Stimulated activated CD8-positive, alpha-beta memory T cell treated with anti-CD3 and anti-CD28 coated beads, Interleukin-12 subunit alpha, Interleukin-12 subunit beta, amount 100 ng/mL, for 1 hour (primary cell): Measurements from ENCODE around the gene TCF12.

Experiments
- DNase-seq: peaks from one replicate; pipeline ENCODE4 v3.0.0-alpha.2; 2020; ENCODE audit warnings: low read depth

The TCF12 gene

DNA sequence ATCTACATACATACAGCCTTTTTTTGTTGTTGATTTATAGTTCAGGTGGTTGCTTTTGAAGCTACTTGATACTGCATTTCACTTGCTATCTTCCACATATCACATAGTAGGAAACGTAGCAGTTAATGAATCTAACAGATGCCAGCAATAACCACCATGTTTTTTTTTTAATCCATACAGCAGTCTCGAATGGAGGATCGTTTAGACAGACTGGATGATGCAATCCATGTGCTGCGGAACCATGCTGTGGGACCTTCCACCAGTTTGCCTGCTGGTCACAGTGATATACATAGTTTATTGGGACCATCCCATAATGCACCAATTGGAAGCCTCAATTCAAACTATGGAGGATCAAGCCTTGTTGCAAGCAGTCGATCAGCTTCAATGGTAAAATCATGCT, 334.6 kb downstream of the TCF12 start:
- no peak for DNase-seq

DNA sequence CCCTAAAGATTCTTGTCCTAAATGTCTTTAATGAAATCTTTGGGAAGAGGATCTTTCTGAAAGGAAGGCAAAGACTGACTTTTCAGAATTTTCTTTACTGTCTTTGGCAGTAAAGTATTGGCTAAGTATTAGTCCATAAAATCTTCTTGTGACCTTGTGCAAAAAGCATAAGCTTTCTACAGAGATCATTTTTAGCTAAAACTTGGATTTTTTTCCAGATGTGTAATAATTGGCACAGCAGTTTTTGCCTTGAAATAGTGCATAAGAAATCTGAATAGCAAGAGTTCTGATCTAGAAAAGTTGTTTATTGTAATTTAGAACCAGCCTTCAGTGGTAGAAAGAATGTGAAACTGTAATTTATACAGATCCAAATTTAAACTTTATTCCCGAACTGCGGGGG, 335.1 kb downstream of the TCF12 start:
- no peak for DNase-seq

GRCh38 chr15:57255751-57256341, 337.4 kb downstream of the TCF12 start:
- no peak for DNase-seq

DNA sequence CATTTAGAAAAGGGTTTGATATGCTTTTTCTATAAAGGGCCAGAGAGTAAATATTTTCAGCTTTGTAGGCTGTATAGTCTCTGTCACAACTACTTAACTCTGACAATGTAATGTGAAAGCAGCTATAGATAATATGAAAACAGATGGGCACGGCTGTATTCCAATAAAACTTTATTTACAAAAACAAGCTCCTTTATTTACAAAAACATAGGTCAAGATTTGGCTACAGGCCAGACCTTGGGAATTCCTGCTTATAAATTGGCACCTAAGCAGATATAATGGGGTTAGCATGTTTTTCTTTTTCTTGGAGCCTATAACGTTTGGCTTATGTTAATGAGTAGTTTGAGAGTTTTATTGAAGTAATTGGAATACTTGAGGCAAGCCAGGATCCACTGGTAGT, 338.5 kb downstream of the TCF12 start:
- no peak for DNase-seq

GRCh38 chr15:57259568-57260040, 341.2 kb downstream of the TCF12 start:
- no peak for DNase-seq

- no peak for DNase-seq
Measured at GRCh38 chr15:57263520-57263919, 345.1 kb downstream of the TCF12 start.

DNA sequence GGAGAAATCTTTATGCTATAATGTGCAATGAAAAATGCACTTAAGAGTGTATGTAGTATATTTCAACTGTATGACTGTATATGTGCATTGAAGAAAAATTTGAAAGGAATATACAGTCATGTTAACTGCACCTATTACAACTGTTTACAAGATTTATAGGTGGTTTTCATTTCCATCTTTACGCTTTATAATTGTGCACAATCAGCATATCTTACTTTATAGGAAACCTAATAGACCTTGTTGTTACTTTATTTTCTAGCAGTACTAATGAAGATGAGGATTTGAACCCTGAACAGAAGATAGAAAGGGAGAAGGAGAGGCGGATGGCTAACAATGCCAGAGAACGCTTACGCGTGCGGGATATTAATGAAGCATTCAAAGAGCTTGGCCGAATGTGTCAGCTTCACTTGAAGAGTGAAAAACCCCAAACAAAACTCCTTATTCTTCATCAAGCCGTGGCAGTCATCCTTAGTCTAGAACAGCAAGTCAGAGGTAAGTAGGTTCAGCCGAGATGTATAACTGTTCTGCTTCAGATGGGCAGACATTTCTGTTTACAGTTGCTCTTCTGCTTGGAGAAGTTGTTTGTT, 354.4 kb downstream of the TCF12 start:
- no peak for DNase-seq

- DNase-seq: no peak
Measured at GRCh38 chr15:57273402-57273801, 355.0 kb downstream of the TCF12 start.

DNA sequence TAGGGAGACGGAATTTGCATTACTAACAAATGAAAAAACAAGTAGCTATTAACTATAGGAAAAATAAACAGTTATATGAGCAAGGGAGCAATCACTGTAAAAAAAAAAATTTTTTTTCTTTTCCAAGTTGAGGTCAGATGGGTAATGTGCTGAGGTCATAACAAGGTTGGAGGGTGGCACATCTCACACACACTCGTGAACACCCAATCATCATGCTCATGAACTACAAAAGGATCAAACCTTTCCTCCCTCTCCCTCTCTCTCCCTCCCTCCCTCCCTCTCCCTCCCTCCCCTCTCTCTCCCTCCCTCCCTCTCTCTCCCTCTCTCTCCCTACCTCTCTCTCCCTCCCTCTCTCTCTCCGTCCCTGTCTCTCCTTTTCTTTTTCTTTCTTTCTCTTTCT, 360.0 kb downstream of the TCF12 start:
- no peak for DNase-seq

- no peak for DNase-seq
Measured at GRCh38 chr15:57280464-57280863, 362.0 kb downstream of the TCF12 start.

- DNase-seq: no peak
Measured at GRCh38 chr15:57281321-57281720, 362.9 kb downstream of the TCF12 start.

GRCh38 chr15:57282686-57283085, 364.2 kb downstream of the TCF12 start:
- DNase-seq: no peak

DNA sequence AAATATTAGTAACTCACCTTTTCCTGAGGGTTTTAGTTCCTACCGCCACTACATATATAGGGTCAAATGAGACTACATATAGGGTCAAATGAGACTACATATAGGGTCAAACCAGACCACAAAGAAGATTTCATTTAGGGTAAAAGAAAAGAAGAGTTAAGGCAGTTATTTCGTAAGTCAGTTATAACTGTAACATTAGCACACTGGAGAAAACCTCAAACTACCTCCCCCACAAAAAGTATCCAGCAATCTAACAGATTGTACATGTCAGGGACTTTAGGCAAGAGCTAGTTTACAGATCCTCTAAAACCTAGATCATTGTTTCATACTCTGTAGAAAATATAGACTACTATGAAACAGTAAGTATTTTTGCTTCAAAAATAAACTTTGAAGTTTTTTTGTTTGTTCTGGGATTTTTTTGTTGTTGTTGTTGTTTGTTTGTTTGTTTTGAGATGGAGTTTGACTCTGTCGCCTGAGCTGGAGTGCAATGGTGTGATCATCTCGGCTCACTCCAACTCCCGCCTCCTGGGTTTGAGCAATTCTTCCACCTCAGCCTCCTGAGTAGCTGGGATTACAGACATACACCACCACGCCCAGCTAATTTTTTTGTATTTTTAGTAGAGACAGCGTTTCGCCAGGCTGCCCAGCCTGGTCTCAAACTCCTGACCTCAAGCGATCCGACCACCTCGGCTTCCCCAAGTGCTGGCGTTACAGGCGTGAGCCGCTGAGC, 365.5 kb downstream of the TCF12 start:
- no peak for DNase-seq

DNA sequence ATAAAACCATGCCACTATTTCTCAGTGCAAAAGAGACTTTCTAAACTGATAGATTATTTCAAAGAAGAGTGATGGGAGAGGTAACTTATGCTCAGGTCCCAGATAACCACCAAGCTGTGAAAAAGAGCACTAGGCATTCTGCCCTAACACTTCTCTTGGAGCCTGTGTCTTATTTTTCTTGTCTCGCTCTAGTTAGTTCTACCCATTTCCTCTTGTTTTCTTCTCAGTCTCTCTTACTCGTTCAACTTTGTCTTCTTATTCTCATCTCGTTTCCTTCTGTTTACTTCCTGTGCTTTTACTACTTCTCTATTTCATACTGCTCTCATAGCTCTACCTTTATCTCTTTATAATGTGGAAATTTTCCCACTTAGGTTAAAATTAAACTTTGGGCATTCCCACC, 366.1 kb downstream of the TCF12 start:
- DNase-seq: no peak

GRCh38 chr15:57285386-57285785, 366.9 kb downstream of the TCF12 start:
- no peak for DNase-seq

- no peak for DNase-seq
Measured at GRCh38 chr15:57286446-57287122, 368.1 kb downstream of the TCF12 start.

DNA sequence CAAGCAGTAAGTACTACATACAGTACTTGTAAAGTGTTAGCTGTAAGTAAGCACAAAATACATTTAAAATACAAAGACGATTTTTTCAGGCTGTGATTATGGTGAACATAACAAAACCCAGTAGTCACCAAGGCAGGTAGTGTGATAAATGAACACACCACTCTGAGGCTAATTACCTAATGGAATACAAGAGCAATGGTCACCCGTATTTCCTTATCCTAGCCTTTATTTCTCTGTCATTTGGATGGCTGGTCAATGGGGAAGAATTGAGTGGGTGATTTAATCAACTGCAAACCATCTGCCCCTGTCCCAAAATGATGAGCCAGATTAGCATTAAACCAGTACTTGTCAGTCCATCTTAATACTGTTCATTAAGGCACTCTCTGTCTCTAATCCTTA, 368.7 kb downstream of the TCF12 start:
- no peak for DNase-seq

DNA sequence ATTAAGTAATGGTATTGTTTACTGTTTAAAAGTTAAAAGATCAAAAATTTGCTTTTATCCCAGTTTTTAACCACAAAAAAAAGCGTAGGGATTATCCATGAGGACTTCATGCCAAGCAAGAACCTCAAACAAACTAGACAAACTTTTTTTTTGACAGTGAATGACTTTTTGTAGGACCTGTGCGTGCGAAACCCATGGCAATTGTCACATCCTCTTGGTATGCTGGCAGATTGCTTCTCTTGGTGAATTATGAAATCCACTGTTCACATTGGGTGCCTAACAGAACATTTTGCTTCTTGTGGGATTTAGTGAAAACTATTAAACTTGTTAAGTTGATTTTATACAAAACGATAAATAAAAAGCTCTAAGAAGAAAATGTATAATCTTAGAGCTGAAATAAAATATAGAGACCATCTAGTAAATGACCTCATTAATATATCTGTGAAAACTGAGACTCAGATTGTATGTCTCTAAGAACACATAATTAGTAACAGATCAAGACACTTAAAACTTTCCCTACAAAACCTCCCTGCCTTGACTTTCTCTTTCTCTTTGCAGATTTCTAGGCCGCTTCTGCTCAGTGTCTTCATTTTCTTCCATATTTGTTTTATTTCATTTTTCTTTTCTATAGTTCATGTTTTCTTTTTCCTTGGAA, 370.6 kb downstream of the TCF12 start:
- no peak for DNase-seq

DNA sequence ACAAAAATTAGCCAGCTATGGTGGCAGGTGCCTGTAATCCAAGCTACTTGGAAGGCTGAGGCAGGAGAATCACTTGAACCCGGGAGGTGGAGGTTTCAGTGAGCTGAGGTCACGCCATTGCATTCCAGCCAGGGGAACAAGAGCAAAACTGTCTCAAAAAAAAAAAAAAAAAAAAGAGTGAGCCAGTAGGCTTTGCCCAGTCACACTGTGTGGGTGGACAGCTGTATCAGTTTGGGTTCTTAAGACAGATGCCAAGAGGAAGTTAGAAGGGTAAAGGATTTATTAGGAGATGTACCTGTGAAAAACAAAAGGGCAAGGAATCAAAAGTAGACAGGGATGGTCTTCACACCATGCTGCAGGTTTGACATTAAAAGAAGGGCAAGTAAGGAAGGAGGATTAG, 371.7 kb downstream of the TCF12 start:
- no peak for DNase-seq

DNA sequence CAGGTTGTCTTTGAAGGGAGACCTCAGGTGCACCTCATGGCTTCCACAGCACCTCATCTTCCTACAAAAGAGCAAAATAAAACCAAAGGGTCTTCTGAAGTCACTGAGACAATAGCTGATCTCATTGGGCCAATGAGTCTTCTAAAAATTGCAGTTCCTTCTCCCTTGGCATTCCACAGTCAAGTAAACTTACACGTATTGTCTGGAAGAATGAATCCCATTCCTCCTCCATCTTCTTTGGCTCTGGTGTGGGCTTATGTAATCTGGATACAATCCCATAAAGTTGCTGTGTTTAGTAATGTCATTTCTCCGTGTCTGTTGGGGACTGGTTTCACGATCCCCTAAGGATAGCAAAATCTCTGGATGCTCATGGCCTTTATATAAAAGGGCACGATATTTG, 372.4 kb downstream of the TCF12 start:
- no peak for DNase-seq

DNA sequence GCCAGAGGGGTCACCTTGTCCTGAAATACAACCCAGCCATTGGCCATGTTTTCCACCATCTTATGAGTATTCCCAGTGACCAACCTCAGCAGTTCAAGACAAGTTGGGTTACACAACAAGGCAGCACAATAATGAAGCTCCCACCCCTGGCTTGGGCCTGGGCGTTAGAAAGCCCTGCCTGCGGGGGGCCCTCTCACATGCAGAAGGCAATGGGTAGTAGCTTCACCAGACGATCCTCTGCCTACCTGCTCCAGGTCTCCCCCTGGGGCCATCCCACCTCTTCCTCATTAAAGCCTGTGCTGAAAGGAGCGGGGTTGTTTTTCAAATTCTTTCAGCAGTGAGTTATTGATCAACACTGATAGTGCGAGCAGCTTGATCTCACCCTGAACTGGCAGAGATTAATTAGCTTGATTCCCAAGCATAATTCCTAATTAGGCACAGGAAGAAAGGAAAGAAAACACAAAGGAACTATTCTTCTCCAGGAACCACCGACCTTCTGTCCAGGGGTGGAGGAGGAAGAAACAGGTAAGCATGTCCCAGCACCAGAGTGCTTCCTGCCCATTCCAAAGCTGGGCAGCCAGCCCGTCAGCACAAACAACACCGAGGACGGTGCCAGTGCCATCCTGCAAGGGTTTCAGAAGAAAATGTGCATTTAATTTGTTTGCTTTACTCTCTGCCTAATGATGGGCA, 378.2 kb downstream of the TCF12 start:
- no peak for DNase-seq

DNA sequence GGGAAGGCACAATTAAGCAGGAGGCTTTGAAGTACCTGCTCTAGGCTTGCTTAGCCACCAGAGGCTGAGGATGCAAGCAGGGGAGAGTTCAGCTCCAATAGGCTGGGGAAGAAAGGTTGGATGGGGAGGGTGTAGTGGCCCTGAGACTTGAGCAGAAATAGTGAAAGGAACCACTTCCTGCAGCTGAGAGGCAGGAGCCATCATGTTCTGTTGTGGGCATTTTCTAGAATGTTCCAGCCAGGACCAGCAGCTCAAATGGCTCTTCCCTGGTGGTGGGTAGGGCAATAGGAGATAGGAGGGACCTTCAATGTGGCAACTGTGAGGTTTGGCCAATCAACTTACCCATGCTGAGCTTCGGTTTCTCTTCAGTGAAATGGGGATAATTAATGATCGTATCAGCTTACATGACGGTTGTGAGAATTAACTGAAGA, 378.7 kb downstream of the TCF12 start:
- no peak for DNase-seq
